NCI-H774 (cell line): Measurements from ENCODE around the gene SFXN4.
"Not testable (repeated sequence)": the region's sequence is repeated elsewhere in the genome, so short reads cannot be mapped to it uniquely, and the experiment has no call there.

Experiments used
- DNase-seq: peaks from one replicate; lab custom pipeline; 2025; lab: John Stamatoyannopoulos, UW

SFXN4 gene

GRCh38 chr10:119139464-119140067, 25.9 kb downstream of the SFXN4 start:
- DNase-seq: no peak

DNA sequence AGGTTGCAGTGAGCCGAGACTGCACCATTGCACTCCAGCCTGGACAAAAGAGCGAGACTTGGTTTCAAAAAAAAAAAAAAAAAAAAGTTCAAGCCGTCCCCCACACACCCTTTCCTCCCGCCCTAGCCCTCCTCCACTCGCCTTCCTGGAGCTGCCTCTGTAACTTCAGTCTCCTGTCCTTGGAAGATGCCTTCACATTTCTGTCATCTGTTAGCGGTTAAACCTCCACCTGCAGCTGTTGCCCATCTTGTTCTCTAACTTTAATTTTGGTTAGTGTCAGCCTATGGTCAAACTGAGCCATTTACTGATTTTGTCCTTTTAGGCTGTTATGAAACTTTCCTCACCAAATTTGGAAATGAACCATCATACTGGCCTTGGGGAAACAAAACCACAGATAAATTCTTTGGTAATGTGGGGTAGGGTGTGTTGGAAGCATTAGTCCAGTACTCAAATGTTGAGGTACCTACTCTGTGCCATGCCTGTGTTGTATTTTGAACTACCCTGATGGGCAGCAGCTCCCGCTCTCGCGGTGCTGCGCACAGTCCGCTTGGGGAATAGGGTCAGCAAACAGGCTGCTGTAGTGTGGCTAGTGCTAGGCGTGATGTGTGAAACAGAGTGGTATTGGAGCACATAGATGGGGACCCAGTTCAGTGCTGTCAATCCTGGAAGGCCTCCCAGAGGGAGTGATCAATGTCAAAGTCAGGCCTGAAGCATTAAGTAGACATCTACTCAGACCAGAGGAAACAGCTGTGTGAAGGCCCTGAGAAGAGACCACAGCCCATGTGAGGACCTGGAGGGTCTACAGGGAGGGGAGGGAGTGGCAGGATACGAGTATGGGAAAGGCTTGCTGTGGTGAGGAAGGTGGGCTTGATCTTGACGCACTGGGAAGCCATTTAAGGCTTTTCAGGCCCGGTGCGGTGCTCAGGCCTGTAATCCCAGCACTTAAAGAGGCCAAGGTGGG, 26.9 kb downstream of the SFXN4 start:
- no peak for DNase-seq

- not testable (repeated sequence) for DNase-seq
These were observed 27.6 kb downstream of the SFXN4 start for GRCh38 chr10:119137878-119138277.

GRCh38 chr10:119136084-119136483, 29.4 kb downstream of the SFXN4 start:
- DNase-seq: no peak

- DNase-seq: no peak
These were observed 30.0 kb downstream of the SFXN4 start for GRCh38 chr10:119135513-119135881.

- DNase-seq: no peak
These were observed 31.6 kb downstream of the SFXN4 start for GRCh38 chr10:119133949-119134348.

GRCh38 chr10:119132521-119133345, 32.8 kb downstream of the SFXN4 start:
- DNase-seq: no peak

- DNase-seq: no peak
These were observed 33.8 kb downstream of the SFXN4 start for GRCh38 chr10:119131512-119132240.

- no peak for DNase-seq
These were observed 35.8 kb downstream of the SFXN4 start for GRCh38 chr10:119129721-119130120.

DNA sequence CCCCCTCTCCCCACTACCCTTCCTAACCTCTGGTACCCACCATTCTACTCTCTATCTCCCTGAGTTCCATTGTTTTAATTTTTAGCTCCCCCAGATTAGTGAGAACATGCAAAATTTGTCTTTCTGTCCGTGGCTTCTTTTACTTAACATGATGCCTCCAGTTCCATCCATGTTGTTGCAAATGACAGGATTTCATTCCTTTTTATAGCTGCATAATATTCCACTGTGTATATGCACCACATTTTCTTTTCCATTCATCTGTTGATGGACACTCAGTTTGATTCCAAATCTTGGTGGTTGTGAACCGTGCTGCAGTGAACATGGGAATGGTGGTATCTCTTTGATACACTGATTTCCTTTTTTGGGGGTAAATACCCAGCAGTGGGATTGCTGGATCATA, 39.6 kb downstream of the SFXN4 start:
- DNase-seq: no peak

- no peak for DNase-seq
These were observed 44.6 kb downstream of the SFXN4 start for GRCh38 chr10:119120875-119121274.

DNA sequence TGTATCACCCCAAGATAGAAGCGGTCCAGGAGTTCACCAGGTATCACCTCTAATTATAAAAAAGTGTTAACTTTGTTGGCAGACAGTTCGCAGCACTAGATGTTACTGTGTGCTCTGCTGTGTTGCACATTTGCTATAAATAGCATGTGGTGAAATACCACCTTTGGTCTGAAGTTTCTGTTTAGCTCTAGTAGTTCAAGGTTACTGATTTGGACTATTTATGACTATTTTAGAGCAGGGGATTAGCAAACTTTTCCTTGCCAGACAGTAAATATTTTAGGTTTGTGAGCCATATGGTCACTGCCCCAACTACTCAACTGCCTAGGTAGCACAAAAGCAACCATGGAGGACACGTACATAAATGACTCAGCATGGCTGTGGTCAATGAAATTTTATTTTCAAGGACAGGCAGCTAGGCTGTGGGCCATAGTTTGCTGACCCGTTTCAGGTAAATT, 45.1 kb downstream of the SFXN4 start:
- DNase-seq: no peak

DNA sequence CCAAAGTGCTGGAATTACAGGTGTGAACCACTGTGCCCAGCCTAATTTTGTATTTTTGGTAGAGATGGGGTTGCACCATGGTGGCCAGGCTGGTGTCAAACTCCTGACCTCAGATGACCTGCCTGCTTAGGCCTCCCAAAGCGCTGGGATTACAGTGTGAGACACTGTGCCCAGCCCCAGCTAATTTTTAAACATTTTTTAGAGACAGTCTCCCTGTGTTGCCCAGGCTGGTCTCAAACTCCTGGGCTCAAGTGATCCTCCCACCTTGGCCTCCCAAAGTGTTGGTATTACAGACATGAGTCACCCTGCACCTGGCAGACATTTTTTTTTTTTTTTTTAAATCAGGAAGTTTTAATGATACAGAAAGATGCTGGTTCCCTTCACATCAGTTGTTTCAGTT, 46.1 kb downstream of the SFXN4 start:
- no peak for DNase-seq

GRCh38 chr10:119118231-119118630, 47.3 kb downstream of the SFXN4 start:
- DNase-seq: no peak

DNA sequence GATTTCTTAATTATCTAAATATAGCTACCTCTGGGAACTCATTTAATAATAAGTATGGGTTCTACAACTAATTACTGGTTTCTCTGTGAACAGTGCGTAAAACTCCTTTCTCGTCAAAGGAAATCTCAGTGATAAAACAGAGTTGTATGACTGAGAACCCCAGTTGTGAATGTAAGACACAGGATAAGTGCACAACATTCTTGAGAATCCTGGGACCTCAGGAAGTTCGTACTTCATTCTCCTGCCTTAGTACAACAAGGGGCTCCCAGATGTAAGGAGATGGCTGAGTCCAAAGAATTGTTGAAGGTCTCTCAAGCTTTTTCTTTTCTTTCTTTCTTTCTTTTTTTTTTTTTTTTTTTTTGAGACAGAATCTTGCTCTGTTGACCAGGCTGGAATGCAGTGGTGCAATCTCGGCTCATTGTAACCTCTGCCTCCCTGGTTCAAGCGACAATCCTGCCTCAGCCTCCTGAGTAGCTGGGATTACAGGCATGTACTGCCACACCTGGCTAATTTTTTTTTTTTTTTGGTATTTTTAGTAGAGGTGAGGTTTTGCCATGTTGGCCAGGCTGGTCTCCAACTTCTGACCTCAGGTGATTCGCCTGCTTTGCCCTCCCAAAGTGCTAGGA, 49.1 kb downstream of the SFXN4 start:
- DNase-seq: no peak

GRCh38 chr10:119115926-119116325, 49.6 kb downstream of the SFXN4 start:
- no peak for DNase-seq

DNA sequence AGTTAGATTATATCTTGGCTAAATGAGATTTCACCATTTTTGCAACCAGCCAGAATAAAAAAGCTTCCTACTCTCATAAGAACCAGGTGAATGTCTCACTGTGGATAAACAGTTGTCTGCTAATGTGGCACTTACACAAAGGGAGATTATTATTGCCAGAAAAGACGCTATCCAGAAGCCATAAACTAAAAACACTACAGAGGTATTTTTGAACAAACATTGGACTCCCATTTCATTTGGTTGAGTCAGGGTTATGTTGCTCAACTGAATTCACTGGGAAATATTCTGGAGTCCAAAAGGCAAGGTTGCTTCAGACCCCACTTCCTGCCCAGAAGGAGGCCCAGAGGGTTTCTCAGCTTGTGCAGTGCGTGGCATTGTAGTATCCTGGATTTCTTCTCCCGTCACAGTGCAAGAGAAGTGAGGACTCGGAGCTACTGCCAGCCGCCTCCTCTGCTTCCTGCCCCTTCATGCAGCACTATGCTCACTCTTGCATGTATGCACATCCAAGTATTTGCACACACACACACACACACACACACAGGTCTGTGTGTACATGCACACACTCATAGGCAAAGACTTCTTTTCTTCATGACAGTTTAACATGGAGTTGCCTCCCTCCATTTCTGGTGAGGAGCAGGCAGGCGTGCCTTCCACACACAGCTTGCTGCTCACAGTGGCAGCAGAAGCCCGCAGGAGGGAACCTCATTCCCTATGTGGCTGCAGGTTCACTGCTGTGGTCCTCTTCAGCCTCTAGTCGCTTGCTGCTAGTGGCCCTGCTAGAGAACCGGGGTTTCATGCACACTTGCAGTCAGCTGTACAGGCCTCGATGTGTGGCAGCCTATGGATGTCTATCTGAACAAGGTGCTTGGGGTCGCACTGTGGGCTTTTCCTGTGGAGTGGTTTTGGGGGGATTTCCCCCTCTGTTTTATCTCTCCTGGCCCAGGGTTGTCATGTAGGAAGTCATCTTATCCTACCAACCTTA, 51.5 kb downstream of the SFXN4 start:
- no peak for DNase-seq

GRCh38 chr10:119112056-119112455, 53.5 kb downstream of the SFXN4 start:
- DNase-seq: no peak

DNA sequence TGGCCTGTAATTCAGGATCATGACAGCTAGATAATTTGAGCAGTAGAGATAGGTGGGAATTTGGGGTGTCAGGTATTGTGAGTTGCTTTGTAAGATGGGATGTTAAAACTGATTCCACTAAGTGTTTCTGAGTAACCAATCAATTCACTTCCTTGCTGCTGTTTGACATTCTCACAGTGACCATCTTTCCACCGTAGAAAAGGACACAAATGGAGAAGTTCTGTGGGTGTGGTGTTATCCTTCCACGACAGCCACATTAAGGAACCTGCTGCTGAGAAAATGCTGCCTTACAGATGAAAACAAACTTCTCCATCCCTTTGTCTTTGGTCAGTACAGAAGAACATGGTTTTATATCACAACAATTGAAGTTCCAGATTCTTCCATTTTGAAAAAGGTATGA, 57.7 kb downstream of the SFXN4 start:
- DNase-seq: not testable (repeated sequence)

GRCh38 chr10:119107106-119107505, 58.4 kb downstream of the SFXN4 start:
- not testable (repeated sequence) for DNase-seq
